ENCODE data around the gene RASGRF2.

DNA sequence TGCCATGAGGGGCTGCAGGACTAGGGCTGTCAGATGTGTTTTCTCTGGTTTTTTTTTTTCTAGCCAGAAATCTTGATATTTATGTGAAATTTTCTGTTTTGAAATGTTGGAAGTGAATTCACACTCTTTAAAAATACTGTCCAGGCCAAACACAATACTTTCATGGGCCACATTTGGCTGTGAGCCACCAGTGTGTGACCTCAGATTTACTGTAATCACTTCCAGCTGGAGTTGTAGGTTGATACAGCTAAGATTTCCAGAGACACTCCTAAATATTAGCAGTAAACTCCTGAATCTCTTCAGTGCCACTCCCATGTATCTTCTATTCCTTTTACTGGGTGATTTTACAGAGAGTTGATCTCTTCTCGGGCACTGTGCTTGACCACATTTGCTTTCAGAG, 180.8 kb downstream of the RASGRF2 start:
- TF ChIP-seq EZH2 (IDR thresholded peaks at IDR 0.05; ENCODE audit: insufficient read depth, poor library complexity, severe bottlenecking) (no peak), EZH2phosphoT487 (IDR thresholded peaks at IDR 0.05; ENCODE audit: insufficient read depth, low read depth) (no peak)

Data from GM23248 (cell line).